ENCODE measurements around the gene TECR.

DNA sequence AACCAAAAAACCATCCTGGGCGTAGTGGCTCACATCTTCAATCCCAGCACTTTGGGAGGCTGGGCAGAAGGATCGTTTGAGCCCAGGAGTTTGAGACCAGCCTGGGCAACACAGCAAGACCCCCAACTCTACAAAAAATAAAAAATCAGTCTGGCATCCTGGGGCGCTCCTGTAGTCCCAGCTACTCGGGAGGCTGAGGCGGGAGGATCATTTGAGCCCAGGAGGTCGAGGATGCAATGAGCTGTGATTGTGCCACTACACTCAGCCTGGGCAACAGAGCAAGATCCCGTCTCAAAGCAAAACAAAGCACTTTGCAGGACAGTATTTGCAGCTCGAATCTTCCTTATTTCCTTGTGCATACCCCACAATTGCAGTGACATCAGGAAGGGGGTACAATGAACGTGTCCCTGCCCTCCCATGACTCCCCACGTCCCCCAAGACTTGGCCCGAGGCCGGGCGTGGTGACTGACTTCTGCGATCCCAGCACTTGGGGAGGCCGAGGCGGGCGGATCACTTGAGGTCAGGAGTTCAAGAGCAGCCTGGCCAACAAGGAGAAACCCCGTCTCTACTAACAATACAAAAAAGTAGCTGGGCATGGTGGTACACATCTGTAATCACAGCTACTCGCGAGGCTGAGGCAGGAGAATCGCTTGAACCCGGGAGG, 41.6 kb downstream of the TECR start:
- TF ChIP-seq CTCF (conservative IDR thresholded peaks at IDR 0.05) (no peak), EZH2 (IDR thresholded peaks at IDR 0.05; ENCODE audit: low read depth) (no peak)
